T1000 (cell line): Measurements from ENCODE around the gene CARNS1.
"Not testable (repeated sequence)": the region's sequence is repeated elsewhere in the genome, so short reads cannot be mapped to it uniquely, and the experiment has no call there.

Experiments
- DNase-seq: peaks from one replicate; lab custom pipeline; 2025; ENCODE audit warnings: mixed read lengths; lab: John Stamatoyannopoulos, UW

Gene CARNS1

DNA sequence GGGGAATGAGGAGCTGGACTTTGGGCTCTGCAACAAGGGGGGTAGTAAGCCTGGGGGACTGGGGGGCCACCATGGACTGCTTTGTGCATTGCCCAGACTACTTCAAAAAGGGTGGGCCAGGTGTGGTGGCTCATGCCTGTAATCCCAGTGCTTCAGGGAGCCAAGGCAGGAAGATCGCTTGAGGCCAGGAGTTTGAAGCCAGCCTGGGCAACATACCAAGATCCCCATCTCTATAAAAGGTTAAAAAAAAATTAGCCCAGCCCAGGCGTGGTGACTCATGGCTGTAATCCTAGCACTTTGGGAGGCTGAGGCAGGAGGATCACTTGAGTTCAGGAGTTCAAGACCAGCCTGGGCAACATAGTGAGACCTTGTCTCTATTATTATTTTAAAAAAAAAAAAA lies 50.1 kb downstream of the CARNS1 start:
- not testable (repeated sequence) for DNase-seq

DNA sequence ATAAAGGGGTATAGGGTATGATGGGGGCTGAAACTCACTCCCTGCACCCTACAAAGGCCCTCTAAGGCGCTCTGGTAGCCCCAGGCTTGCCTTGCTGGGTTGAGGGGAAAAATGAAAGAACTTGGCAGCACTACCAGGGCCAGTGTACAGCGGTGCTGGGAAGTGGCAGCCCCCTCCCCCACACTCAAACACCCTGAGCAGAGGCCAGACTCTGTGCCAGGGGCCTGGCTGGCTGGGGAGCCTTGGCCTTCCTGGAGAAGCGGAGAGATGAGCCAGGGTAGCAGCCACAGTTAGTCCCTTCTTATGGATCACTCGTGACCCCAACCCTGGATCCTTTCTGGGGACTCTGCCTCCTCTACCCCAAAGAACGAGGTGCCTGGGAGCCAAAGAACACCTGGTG lies 50.9 kb downstream of the CARNS1 start:
- DNase-seq, result no peak

DNA sequence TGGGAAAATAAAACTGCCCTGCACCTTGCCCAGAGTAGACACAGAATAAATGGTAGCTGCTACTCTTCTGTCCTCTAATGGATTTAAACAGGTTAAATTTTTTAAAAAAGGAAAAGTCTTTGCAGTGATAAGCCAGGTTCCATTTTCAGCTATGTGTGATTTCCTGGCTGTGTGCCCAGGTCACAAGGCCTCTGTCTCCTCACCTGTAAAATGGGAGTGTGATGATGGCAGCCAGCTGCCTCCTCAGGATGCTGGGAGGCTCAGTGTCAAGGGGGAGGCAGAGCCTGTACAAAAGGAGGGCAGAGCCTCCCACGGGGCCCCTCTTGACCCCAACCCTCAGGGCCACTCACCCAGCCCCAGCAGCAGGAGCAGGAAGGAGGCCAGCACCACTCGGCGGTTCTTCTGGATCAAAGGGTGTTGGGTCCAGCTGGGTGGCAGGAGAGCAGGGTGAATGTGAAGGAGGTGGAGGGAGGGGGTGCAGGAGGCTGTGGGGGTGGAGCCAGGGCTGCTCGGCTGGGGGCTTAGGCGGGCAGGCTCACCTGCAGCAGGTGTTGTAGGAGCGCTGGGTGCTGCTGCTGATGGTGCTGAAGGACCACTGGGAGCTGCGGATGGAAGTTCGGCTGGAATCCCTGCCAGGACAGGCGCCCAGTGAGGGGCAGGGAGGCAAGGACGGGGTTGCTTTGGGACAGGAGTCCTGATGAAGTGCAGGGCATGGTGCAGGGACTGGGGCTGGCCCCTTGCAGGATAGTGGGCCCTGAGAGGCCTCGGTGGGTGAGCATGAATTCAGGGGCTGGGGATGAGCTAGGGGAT lies 51.7 kb downstream of the CARNS1 start:
- no peak for DNase-seq

DNA sequence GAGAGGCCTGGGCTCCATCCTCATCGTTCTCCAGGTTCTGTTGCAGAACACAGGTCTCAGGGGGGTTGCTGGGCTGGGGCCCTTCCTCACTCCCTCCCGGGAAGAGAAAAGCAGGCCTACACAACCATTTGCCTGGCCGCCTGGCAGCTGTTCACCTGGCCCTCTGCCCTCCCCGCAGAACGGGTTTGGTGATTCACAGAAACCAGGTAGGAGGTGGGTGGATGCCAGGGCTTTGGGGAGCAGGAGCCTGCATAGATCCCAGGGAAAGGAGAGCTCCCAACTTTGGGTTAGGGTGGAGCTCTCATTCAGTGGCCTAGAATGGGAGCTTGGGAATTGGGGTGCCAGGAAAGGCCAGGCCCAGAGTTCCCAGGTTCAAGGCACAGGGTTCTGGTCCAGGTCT lies 52.6 kb downstream of the CARNS1 start:
- DNase-seq, result no peak

DNA sequence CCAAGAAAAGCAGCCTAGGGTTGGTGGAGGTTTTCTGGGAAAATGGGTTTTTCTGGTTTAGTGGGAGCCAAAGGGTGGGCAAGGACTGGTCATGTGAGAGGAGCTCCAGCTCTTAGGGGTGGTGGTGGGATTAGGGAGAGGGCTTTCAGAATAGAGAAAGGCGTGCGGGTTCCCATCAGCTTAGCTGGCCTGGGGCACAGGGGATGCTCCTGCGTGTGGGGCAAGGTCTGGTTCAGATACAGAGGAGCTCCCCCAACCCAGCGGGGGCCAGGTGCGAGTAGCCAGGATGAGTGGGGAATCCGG lies 52.9 kb downstream of the CARNS1 start:
- no peak for DNase-seq

DNA sequence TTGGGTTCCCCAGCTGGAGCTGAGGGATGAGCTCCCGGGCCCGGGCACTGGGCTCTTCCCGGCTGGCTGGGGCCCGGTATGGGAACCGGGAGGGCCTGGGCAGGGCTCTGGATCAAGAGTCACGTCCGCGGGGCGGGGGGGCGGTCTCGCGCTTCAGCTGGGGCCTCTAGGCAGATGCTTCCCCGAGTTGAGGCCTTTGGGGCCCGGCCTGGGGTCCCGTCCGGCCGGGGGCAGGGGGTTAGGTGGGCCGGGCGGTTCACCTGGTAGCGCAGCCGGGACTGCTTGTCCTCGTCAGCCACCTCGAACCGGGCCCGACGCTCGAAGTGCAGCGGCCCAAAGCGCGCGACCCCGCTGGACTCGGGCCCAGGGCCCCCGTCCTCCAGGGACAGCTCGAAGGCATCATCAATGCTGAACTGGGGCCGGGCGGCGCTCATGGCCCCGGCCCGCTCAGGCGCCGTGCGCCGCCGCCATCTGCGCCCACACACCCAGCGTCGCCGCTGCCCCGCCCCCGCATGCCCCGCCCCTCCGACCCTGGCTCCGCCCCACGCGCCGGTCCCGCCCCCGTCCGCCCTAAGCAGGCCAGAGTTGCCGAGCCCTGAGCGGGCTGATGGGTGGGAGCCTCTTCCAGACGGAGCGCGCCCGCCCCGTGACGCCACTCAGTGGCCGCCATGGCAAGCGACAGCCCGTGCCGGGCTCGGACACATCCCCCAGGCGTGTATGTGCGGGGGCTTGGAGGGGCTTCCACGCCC lies 53.5 kb downstream of the CARNS1 start, which contains the start of gene TMEM134:
TSS of gene TMEM134 (minus strand) at position 493 of the 749 bp plus-strand sequence. CDS start at position 434, 59 bp downstream.
- DNase-seq, result peak; percentile 88

DNA sequence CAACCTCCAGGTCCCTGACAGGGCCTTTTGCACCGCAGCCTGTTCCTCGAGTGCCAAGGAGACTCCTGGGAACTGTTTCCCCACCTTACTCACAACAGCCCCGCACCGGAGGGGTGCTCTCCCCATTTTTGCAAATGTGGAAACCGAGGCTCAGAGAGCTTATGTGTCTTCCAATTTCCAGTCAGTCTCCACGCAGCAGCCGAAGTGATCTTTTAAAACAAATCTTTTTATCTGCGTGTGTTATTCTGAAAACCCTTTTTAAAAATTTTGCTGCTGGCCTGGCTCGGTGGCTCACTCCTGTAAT lies 54.0 kb downstream of the CARNS1 start:
- no peak for DNase-seq

DNA sequence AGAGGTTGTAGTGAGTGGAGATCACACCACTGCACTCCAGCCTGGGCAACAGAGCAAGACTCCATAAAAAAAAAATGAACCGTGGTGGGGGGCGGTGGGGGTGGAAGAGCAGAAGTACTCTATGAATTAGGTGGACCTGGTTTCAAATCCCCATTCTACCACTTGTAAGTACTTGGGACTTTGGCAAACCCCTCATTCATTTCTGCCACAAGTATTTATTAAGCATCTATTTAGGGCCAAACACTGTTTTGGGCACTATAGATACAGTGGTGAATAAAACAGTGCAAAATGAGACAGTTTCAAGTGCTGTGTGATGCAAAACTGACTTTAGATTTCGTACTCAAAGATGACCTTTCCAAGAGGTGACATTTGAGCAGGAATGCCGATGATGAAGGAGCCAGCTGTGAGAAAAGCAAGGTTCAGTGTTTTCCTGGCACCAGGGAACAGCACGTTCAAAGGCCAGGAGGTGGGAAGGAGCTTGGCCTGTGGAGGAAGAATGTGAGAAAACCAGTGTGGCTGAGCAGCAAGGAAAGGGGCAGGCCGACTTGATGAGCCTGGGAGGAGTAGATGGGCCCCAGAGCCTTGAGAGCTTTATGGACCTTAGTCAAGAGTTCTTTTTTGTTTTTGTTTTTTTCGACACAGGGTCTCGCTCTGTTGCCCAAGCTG lies 55.0 kb downstream of the CARNS1 start:
- DNase-seq, result no peak

DNA sequence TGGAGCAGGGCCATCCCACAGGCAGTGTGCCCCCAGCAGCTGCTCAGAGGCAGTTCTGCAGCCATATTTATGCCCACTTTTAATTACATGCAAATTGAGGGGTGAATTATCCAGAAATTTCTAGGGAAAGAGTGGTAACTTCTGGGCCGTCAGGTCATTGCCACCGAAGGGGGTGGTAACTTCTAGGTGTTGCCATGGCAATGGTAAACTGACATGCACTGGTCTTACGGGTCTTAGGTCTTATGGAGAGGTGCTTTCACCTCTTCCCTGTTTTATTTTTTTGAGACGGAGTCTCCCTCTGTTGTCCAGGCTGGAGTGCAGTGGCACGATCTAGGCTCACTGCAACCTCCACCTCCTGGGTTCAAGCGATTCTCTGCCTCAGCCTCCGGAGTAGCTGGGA lies 57.4 kb downstream of the CARNS1 start:
- no peak for DNase-seq
